H1 (cell line): ENCODE results near the gene FMNL1. TPM values are rescaled to one million over a fixed set of nuclear protein-coding genes. Genes with fewer than 3 reads are reported as not detected.

Experiments used
- CTCF ChIA-PET: fragments of 300-600 bp; sonication (Branson Sonifier 250); formaldehyde crosslinking; loops from one replicate; lab custom pipeline; 2021; ENCODE audit not compliant: partially characterized antibody; lab: Charles Lee
- POLR2A ChIA-PET: fragments of 300-600 bp; sonication (Branson Sonifier 250); formaldehyde crosslinking; loops from one replicate; lab custom pipeline; 2021; ENCODE audit warnings: inconsistent platforms; ENCODE audit not compliant: partially characterized antibody; lab: Charles Lee
- DNase-seq, 2 experiments: peaks; one replicate each; pipeline versions ENCODE4 v3.0.0 to v3.0.0-alpha.2; 2010 to 2022; ENCODE audit warnings: low spot score in 2 of 2, low read depth in 1 of 2, mixed read lengths in 1 of 2
- FAIRE-seq: peaks from 2 replicates; lab custom pipeline; 2011; peaks lifted over from hg19 to GRCh38; lab: Jason Lieb, UNC
- H2AFZ ChIP-seq: 2 replicates; pipeline ENCODE4 v1.8.1; 2012; ENCODE audit warnings: low read length, inconsistent platforms
- H2AK5ac ChIP-seq: 2 replicates; pipeline ENCODE4 v1.6.1; 2013; ENCODE audit warnings: low read depth, low read length
- H2BK120ac ChIP-seq: replicated peaks from 2 replicates; pipeline ENCODE3; 2013; ENCODE audit warnings: low read depth, low read length, inconsistent platforms
- H2BK12ac ChIP-seq: 2 replicates; pipeline ENCODE4 v1.6.1; 2013; ENCODE audit warnings: low read depth, low read length
- H2BK15ac ChIP-seq: 2 replicates; pipeline ENCODE4 v1.6.1; 2013; ENCODE audit warnings: low read length
- H2BK20ac ChIP-seq: 2 replicates; pipeline ENCODE4 v1.6.1; 2013; ENCODE audit warnings: low read length
- H2BK5ac ChIP-seq: 2 replicates; pipeline ENCODE4 v1.6.1; 2013; ENCODE audit warnings: low read depth, low read length
- H3K14ac ChIP-seq: 2 replicates; pipeline ENCODE4 v1.6.1; 2013; ENCODE audit warnings: inconsistent platforms; ENCODE audit not compliant: insufficient read length
- H3K18ac ChIP-seq: 2 replicates; pipeline ENCODE4 v1.6.1; 2013; ENCODE audit warnings: low read length; ENCODE audit errors: extremely low read depth
- H3K23ac ChIP-seq: 2 replicates; pipeline ENCODE4 v1.6.1; 2013; ENCODE audit warnings: inconsistent platforms; ENCODE audit not compliant: insufficient read length
- H3K23me2 ChIP-seq: 2 replicates; pipeline ENCODE4 v1.6.1; 2013; ENCODE audit warnings: low read depth, low read length
- H3K27ac ChIP-seq: 2 replicates; pipeline ENCODE4 v1.6.1; 2011; ENCODE audit warnings: low read depth, low read length, inconsistent platforms
- H3K27me3 ChIP-seq, 4 experiments: replicated peaks in 1 of 4; 1 replicate in 1 of 4; 2 replicates in 3 of 4; pipeline versions ENCODE4 v1.6.1 to v1.8.1; 2011 to 2013; ENCODE audit warnings: low read length in 3 of 4, mild to moderate bottlenecking in 3 of 4, inconsistent platforms in 2 of 4, mixed read lengths in 2 of 4, moderate library complexity in 1 of 4; ENCODE audit not compliant: control insufficient read depth in 3 of 4, insufficient read depth in 3 of 4; ENCODE audit errors: extremely low read depth in 1 of 4
- H3K36me3 ChIP-seq, 4 experiments: 2 replicates each; pipeline versions ENCODE4 v1.6.1 to v1.8.1; 2011 to 2013; ENCODE audit warnings: mild to moderate bottlenecking in 4 of 4, low read length in 3 of 4, moderate library complexity in 2 of 4, control low read depth in 1 of 4, inconsistent platforms in 1 of 4; ENCODE audit not compliant: insufficient read depth in 4 of 4, control insufficient read depth in 2 of 4
- H3K4ac ChIP-seq: replicated peaks from 2 replicates; pipeline ENCODE3; 2013; ENCODE audit warnings: low read length, low read depth, mixed read lengths, inconsistent platforms; ENCODE audit not compliant: insufficient read length
- H3K4me1 ChIP-seq, 4 experiments: replicated peaks in 1 of 4; 1 replicate in 1 of 4; 2 replicates in 3 of 4; pipeline versions ENCODE4 v1.6.1 to v1.8.1; 2011 to 2013; ENCODE audit warnings: low read length in 3 of 4, inconsistent platforms in 2 of 4, mixed read lengths in 1 of 4; ENCODE audit not compliant: insufficient read depth in 4 of 4, control insufficient read depth in 3 of 4
- H3K4me2 ChIP-seq, 2 experiments: 2 replicates each; pipeline versions ENCODE4 v1.6.1 to v1.8.1; 2011 to 2013; ENCODE audit warnings: low read depth in 2 of 2, low read length in 2 of 2, control low read depth in 1 of 2, inconsistent platforms in 1 of 2, mild to moderate bottlenecking in 1 of 2; ENCODE audit not compliant: insufficient read depth in 1 of 2
- H3K4me3 ChIP-seq, 4 experiments: fragments of 200-600, 300-600 bp in 1 of 4; sonication (generic), shearing (Covaris generic), sonication (Bioruptor Twin) in 1 of 4; 2 replicates each; pipeline versions ENCODE4 v1.5.1 to v1.8.1; 2011 to 2016; ENCODE audit warnings: low read length in 4 of 4, low read depth in 3 of 4, control low read depth in 2 of 4, inconsistent platforms in 2 of 4, mild to moderate bottlenecking in 2 of 4, mixed read lengths in 1 of 4, moderate library complexity in 1 of 4; ENCODE audit not compliant: insufficient read depth in 2 of 4; ENCODE audit errors: extremely low read depth in 1 of 4
- H3K56ac ChIP-seq: replicated peaks from 2 replicates; pipeline ENCODE3; 2013; ENCODE audit warnings: low read depth, mild to moderate bottlenecking, mixed read lengths, low read length, inconsistent platforms; ENCODE audit not compliant: insufficient read length
- H3K79me1 ChIP-seq: 2 replicates; pipeline ENCODE4 v1.6.1; 2013; ENCODE audit warnings: low read depth, low read length, control low read depth
- H3K79me2 ChIP-seq, 2 experiments: 2 replicates each; pipeline versions ENCODE4 v1.6.1 to v1.8.1; 2012 to 2013; ENCODE audit warnings: low read length in 2 of 2, mild to moderate bottlenecking in 2 of 2, inconsistent platforms in 1 of 2; ENCODE audit not compliant: insufficient read depth in 2 of 2, control insufficient read depth in 1 of 2
- H3K9ac ChIP-seq, 4 experiments: replicated peaks in 1 of 4; 1 replicate in 1 of 4; 2 replicates in 3 of 4; pipeline versions ENCODE4 v1.6.1 to v1.8.1; 2011 to 2013; ENCODE audit warnings: low read depth in 3 of 4, low read length in 3 of 4, control low read depth in 2 of 4, mild to moderate bottlenecking in 2 of 4, moderate library complexity in 2 of 4, inconsistent platforms in 1 of 4; ENCODE audit errors: extremely low read depth in 1 of 4
- H3K9me3 ChIP-seq, 2 experiments: 2 replicates each; pipeline versions ENCODE4 v1.6.1 to v1.8.1; 2012 to 2013; ENCODE audit warnings: mild to moderate bottlenecking in 2 of 2, moderate library complexity in 2 of 2, control low read depth in 1 of 2, inconsistent platforms in 1 of 2, low read depth in 1 of 2, low read length in 1 of 2, mixed read lengths in 1 of 2; ENCODE audit not compliant: insufficient read depth in 2 of 2
- H4K20me1 ChIP-seq, 2 experiments: replicated peaks in 1 of 2; 2 replicates each; pipeline versions ENCODE3 to v1.8.1; 2011 to 2013; ENCODE audit warnings: inconsistent platforms in 2 of 2, low read length in 2 of 2, mild to moderate bottlenecking in 1 of 2; ENCODE audit not compliant: insufficient read depth in 2 of 2, control insufficient read depth in 1 of 2
- H4K5ac ChIP-seq: 2 replicates; pipeline ENCODE4 v1.6.1; 2013; ENCODE audit warnings: low read length, low read depth, mixed read lengths, inconsistent platforms; ENCODE audit not compliant: insufficient read length
- H4K8ac ChIP-seq: 2 replicates; pipeline ENCODE4 v1.8.0; 2013; ENCODE audit warnings: mild to moderate bottlenecking, moderate library complexity, low read length, inconsistent platforms; ENCODE audit not compliant: insufficient read depth; ENCODE audit errors: extremely low read depth
- H4K91ac ChIP-seq: replicated peaks from 2 replicates; pipeline ENCODE3; 2013; ENCODE audit warnings: low read length, mixed read lengths, inconsistent platforms; ENCODE audit not compliant: insufficient read length
- CTBP2 ChIP-seq: IDR thresholded peaks from 2 replicates; pipeline ENCODE4 v1.7.0; 2011; ENCODE audit warnings: borderline replicate concordance, mild to moderate bottlenecking, moderate library complexity, mixed read lengths, low read length; ENCODE audit not compliant: insufficient read depth, insufficient read length
- EZH2 ChIP-seq: fragments of 200-600 bp; sonication (generic); IDR thresholded peaks from 2 replicates; pipeline ENCODE4 v1.7.1; 2012; ENCODE audit warnings: low read depth, mild to moderate bottlenecking, moderate library complexity, low read length, inconsistent platforms; ENCODE audit not compliant: severe bottlenecking
- KDM1A ChIP-seq: fragments of 200-600, 300-600 bp; sonication (generic); IDR thresholded peaks from 2 replicates; pipeline ENCODE4 v1.7.1; 2016; ENCODE audit warnings: mild to moderate bottlenecking, low read length, borderline replicate concordance
- KDM5A ChIP-seq: fragments of 200-600 bp; IDR thresholded peaks from 2 replicates; pipeline ENCODE4 v1.7.1; 2012; ENCODE audit warnings: mild to moderate bottlenecking, low read length, inconsistent platforms, mixed read lengths
- MAX ChIP-seq: IDR thresholded peaks from 2 replicates; pipeline ENCODE4 v1.6.1; 2012; ENCODE audit warnings: inconsistent platforms
- RAD21 ChIP-seq, 2 experiments: IDR thresholded peaks in 1 of 2; conservative IDR thresholded peaks in 1 of 2; 2 replicates each; pipeline ENCODE4 v1.6.1; 2011; ENCODE audit warnings: low read depth in 2 of 2, low read length in 2 of 2, improper control_type of control experiment in 1 of 2, inconsistent platforms in 1 of 2, mild to moderate bottlenecking in 1 of 2, moderate library complexity in 1 of 2
- RBBP5 ChIP-seq: IDR thresholded peaks from 2 replicates; pipeline ENCODE4 v1.7.1; 2012; ENCODE audit warnings: low read depth, mild to moderate bottlenecking, inconsistent platforms, low read length, moderate library complexity, borderline replicate concordance
- RFX5 ChIP-seq: IDR thresholded peaks from 2 replicates; pipeline ENCODE4 v1.6.1; 2011; ENCODE audit warnings: low read depth, low read length, improper control_type of control experiment, borderline replicate concordance
- SIRT6 ChIP-seq: IDR thresholded peaks from one replicate; pipeline ENCODE4 v1.7.1; 2012; ENCODE audit warnings: low read length, inconsistent platforms
- TBP ChIP-seq: IDR thresholded peaks from 2 replicates; pipeline ENCODE4 v1.6.1; 2011; ENCODE audit warnings: low read depth, low read length, improper control_type of control experiment
- WGBS, 2 experiments: shearing (Covaris generic) in 1 of 2; methylation state at CpG; one replicate each; pipeline versions ENCODE4 v1.1.6 to v1.1.7; 2013 to 2015; ENCODE audit warnings: low lambda C conversion rate in 2 of 2, mixed read lengths in 2 of 2, inconsistent platforms in 1 of 2, low coverage in 1 of 2, missing lambda C conversion rate in 1 of 2; ENCODE audit not compliant: insufficient replicate concordance in 2 of 2, insufficient coverage in 1 of 2, insufficient read length in 1 of 2; ENCODE audit errors: extremely low coverage in 1 of 2, missing lambda C conversion rate in 1 of 2; 5-methylcytosine and 5-hydroxymethylcytosine counted together
- polyA plus RNA-seq, 7 experiments: library from polyadenylated mRNA; depleted of rRNA in 3 of 7; stranded (reverse) in 5 of 7; unstranded in 2 of 7; fragments of >200 nt in 5 of 7; fragments of 200-250 nt in 2 of 7; gene quantifications; 1 replicate in 5 of 7; 2 replicates in 1 of 7; 4 replicates in 1 of 7; pipeline versions ENCODE4 v1.2.1 to v1.2.3, GENCODE V29; 2011 to 2013; ENCODE audit warnings: missing spikeins in 2 of 7, mixed read lengths in 2 of 7
- total RNA-seq: library from RNA; stranded (reverse); fragmentation: NEBNext Ultra II Directional; extraction: Animal tissue kit (Norgen Biotek cat#: 25700); gene quantifications from 2 replicates; pipeline ENCODE4 v1.2.1, GENCODE V29; 2021

The FMNL1 gene
- total and polyA plus RNA-seq, 2 of the 8 experiments (the other 6 are each of a cell fraction or from before 2014, with no cell fraction given), result 2.5 to 8.6 TPM

GRCh38 chr17:45227101-45227925 is 5.6 kb downstream of the FMNL1 start:
- Histone ChIP-seq H2AFZ (no peak overlapping the region), H2AK5ac (peak overlapping the region; percentile 89; the same call in 1 of the 2 replicates), H3K4me3 (no peak overlapping the region), H3K23ac (no peak overlapping the region), H2BK20ac (no peak overlapping the region), H4K20me1 (no peaks in the 10 kb centered on the region), H3K4ac (peak overlapping the region; percentile 58), H2BK5ac (no peak overlapping the region), H3K27me3 (peaks cover 1 to 18% (median 14%) of the 10 kb centered on the region in 4 experiments; a peak in 6 of 7 replicates), H3K4me1 (peaks cover 5 to 38% (median 22%) of the 10 kb centered on the region in 4 experiments), H4K5ac (no peak overlapping the region), H4K91ac (no peak overlapping the region), H3K9me3 (no peaks in the 10 kb centered on the region), H2BK120ac (no peak overlapping the region), H2BK12ac (0 out of 2 replicates have a peak overlapping the region, but pooled peaks have one; percentile 50), H2BK15ac (no peak overlapping the region), H3K27ac (no peak overlapping the region), H3K18ac (no peak overlapping the region), H3K14ac (no peak overlapping the region), H3K4me2 (no peak overlapping the region), H3K9ac (no peak overlapping the region), H3K36me3 (no peaks in the 10 kb centered on the region), H4K8ac (no peak overlapping the region), H3K56ac (no peak overlapping the region), H3K79me1 (no peaks in the 10 kb centered on the region), H3K23me2 (peaks cover 2% of the 10 kb centered on the region; the same call in 1 of the 2 replicates), H3K79me2 (no peaks in the 10 kb centered on the region)
- FAIRE-seq (no peak), DNase-seq (no peak)
- ChIA-PET POLR2A (interaction anchor here (0.9 to 2.2 kb wide), 4 partner anchors 8 to 79 kb away, joined by 3 to 17 read pairs (median 9); partner anchors contain the start of gene HEXIM1), CTCF (interaction anchor here (1.1 to 22.1 kb wide), 7 partner anchors 5 to 159 kb away, joined by 3 to 362 read pairs (median 216); partner anchors contain the start of gene FMNL1)
- 80% methylated on average over 7 of the region's 8 CpGs; no CpG with 5 or more reads in 1 of the 2 experiments for WGBS, 2 experiments
- no peak for TF ChIP-seq MAX
- peak; percentile 88; the same call in 1 of the 2 replicates for TF ChIP-seq KDM1A
- no peak for TF ChIP-seq EZH2
- no peak for TF ChIP-seq KDM5A
- no peak for TF ChIP-seq CTBP2
- no peak for TF ChIP-seq RAD21 (IDR thresholded peaks at IDR 0.05 in 1 of 2, conservative IDR thresholded peaks at IDR 0.05 in 1 of 2; ENCODE audit: low read depth in 2 of 2, low read length in 2 of 2)
- no peak for TF ChIP-seq RBBP5
- TF ChIP-seq SIRT6, result no peak
- no peak for TF ChIP-seq RFX5
- TF ChIP-seq TBP, result no peak
